Endodermal cell (in vitro differentiated cells): ENCODE data around the gene OGDH. TPM values are rescaled to one million over a fixed set of nuclear protein-coding genes. Genes with fewer than 3 reads are reported as not detected.

Source experiments
- DNase-seq: peaks from one replicate; pipeline ENCODE4 v3.0.0-alpha.2; 2017
- H3K27ac ChIP-seq: 2 replicates; pipeline ENCODE4 v1.5.1; 2013; ENCODE audit warnings: mild to moderate bottlenecking, low read depth, low read length, moderate library complexity
- H3K27me3 ChIP-seq: 2 replicates; pipeline ENCODE4 v1.6.1; 2013; ENCODE audit warnings: mild to moderate bottlenecking, low read length, moderate library complexity; ENCODE audit not compliant: insufficient read depth, control insufficient read depth, poor library complexity, severe bottlenecking
- H3K36me3 ChIP-seq: 2 replicates; pipeline ENCODE4 v1.7.0; 2013; ENCODE audit warnings: mild to moderate bottlenecking, low read length, moderate library complexity; ENCODE audit not compliant: control insufficient read depth, insufficient read depth
- H3K4me1 ChIP-seq: one replicate; pipeline ENCODE4 v1.7.0; 2013; ENCODE audit warnings: low read length; ENCODE audit not compliant: control insufficient read depth, insufficient read depth
- H3K4me3 ChIP-seq: 2 replicates; pipeline ENCODE4 v1.5.1; 2013; ENCODE audit warnings: mild to moderate bottlenecking, low read length, moderate library complexity
- H3K9ac ChIP-seq: 2 replicates; pipeline ENCODE4 v1.6.1; 2013; ENCODE audit warnings: mild to moderate bottlenecking, low read length, moderate library complexity; ENCODE audit not compliant: poor library complexity, severe bottlenecking; ENCODE audit errors: extremely low read depth
- H3K9me3 ChIP-seq: 2 replicates; pipeline ENCODE4 v1.6.1; 2013; ENCODE audit warnings: mild to moderate bottlenecking, low read length, moderate library complexity; ENCODE audit not compliant: control insufficient read depth
- H3K27ac Mint-ChIP-seq: 2 replicates; pipeline ENCODE4 v1.8.0; 2020; ENCODE audit warnings: mixed read lengths
- H3K27me3 Mint-ChIP-seq: 2 replicates; pipeline ENCODE4 v1.8.0; 2021; ENCODE audit warnings: mild to moderate bottlenecking, mixed read lengths; ENCODE audit not compliant: insufficient read depth
- H3K36me3 Mint-ChIP-seq: 2 replicates; pipeline ENCODE4 v1.8.0; 2020; ENCODE audit warnings: low read depth, mixed read lengths
- H3K4me1 Mint-ChIP-seq: 2 replicates; pipeline ENCODE4 v1.8.0; 2020; ENCODE audit warnings: mixed read lengths
- H3K4me3 Mint-ChIP-seq: 2 replicates; pipeline ENCODE4 v1.8.0; 2020; ENCODE audit warnings: mild to moderate bottlenecking, moderate library complexity, mixed read lengths
- H3K9me3 Mint-ChIP-seq: 2 replicates; pipeline ENCODE4 v1.8.0; 2020; ENCODE audit warnings: mild to moderate bottlenecking, mixed read lengths
- CTCF ChIP-seq: fragments of 200-600 bp; sonication (generic); conservative IDR thresholded peaks from 2 replicates; pipeline ENCODE4 v1.5.0; 2021; ENCODE audit warnings: antibody characterized with exemption, mild to moderate bottlenecking
- WGBS, 2 experiments: methylation state at CpG; one replicate each; pipeline versions ENCODE4 v1.1.5 to v1.1.7; 2013; ENCODE audit warnings: missing lambda C conversion rate in 2 of 2, mixed read lengths in 1 of 2; ENCODE audit not compliant: insufficient coverage in 1 of 2, insufficient read length in 1 of 2; 5-methylcytosine and 5-hydroxymethylcytosine counted together
- total RNA-seq, 2 donors: library from RNA; stranded (reverse); fragmentation: NEBNext Ultra II Directional in 1 of 2; extraction: Animal tissue kit (Norgen Biotek cat#: 25700) in 1 of 2; gene quantifications; 2 replicates in 1 of 2; 3 replicates in 1 of 2; pipeline ENCODE4 v1.2.1, GENCODE V29; 2021

The OGDH gene
- total RNA-seq, 2 donors from 2014 or later = 82.5 to 96.0 TPM

GRCh38 chr7:44608916-44609648 is 2.7 kb downstream of the OGDH start:
- TF ChIP-seq CTCF = no peak
- no peak for DNase-seq
- Mint-ChIP-seq H3K4me3 (no peak overlapping the region), H3K27me3 (no peaks in the 10 kb centered on the region), H3K4me1 (peaks cover 8% of the 10 kb centered on the region), H3K27ac (peak overlapping the region; percentile 84), H3K9me3 (no peaks in the 10 kb centered on the region), H3K36me3 (peaks cover 6% of the 10 kb centered on the region)
- no peaks in the 10 kb centered on the region for H3K27me3 ChIP-seq
- no peaks in the 10 kb centered on the region for H3K9me3 ChIP-seq
- H3K4me1 ChIP-seq = no peaks in the 10 kb centered on the region
- peak overlapping the region; percentile 32 for H3K9ac ChIP-seq
- WGBS, 2 experiments = 95 to 96% methylated on average over 11 to 14 of the region's 14 CpGs
- H3K4me3 ChIP-seq = no peak overlapping the region
- H3K36me3 ChIP-seq = no peaks in the 10 kb centered on the region
- H3K27ac ChIP-seq = no peak overlapping the region

GRCh38 chr7:44609829-44610228 is 3.4 kb downstream of the OGDH start:
- Mint-ChIP-seq H3K4me3 (no peak overlapping the region), H3K27ac (no peak overlapping the region), H3K27me3 (no peaks in the 10 kb centered on the region), H3K9me3 (no peaks in the 10 kb centered on the region), H3K4me1 (peaks cover 8% of the 10 kb centered on the region), H3K36me3 (peaks cover 6% of the 10 kb centered on the region)
- H3K27ac ChIP-seq = no peak overlapping the region
- H3K36me3 ChIP-seq = no peaks in the 10 kb centered on the region
- no peaks in the 10 kb centered on the region for H3K27me3 ChIP-seq
- no peak for DNase-seq
- TF ChIP-seq CTCF = no peak
- no peak overlapping the region for H3K4me3 ChIP-seq
- WGBS, 2 experiments = 91 to 100% methylated on average over 3 of the region's 3 CpGs
- no peaks in the 10 kb centered on the region for H3K4me1 ChIP-seq
- no peaks in the 10 kb centered on the region for H3K9me3 ChIP-seq
- no peak overlapping the region for H3K9ac ChIP-seq

GRCh38 chr7:44615149-44615611 is 8.8 kb downstream of the OGDH start:
- Histone ChIP-seq H3K9ac (no peak overlapping the region), H3K4me3 (no peak overlapping the region), H3K27ac (no peak overlapping the region), H3K27me3 (no peaks in the 10 kb centered on the region), H3K4me1 (no peaks in the 10 kb centered on the region), H3K36me3 (no peaks in the 10 kb centered on the region), H3K9me3 (no peaks in the 10 kb centered on the region)
- no peak overlapping the region for H3K4me3 Mint-ChIP-seq
- H3K36me3 Mint-ChIP-seq = no peaks in the 10 kb centered on the region
- WGBS, 2 experiments = 93% methylated on average over 2 of the region's 2 CpGs; no CpG with 5 or more reads in 1 of the 2 experiments
- no peak for DNase-seq
- peak overlapping the region; percentile 83 for H3K27ac Mint-ChIP-seq
- no peak for TF ChIP-seq CTCF
- peaks cover 6% of the 10 kb centered on the region for H3K4me1 Mint-ChIP-seq
- no peaks in the 10 kb centered on the region for H3K9me3 Mint-ChIP-seq
- H3K27me3 Mint-ChIP-seq = no peaks in the 10 kb centered on the region
